HepG2 (cell line): ENCODE data around the gene MUC4. TPM values are rescaled to one million over a fixed set of nuclear protein-coding genes. Genes with fewer than 3 reads are reported as not detected.
"Not testable (repeated sequence)": the region's sequence is repeated elsewhere in the genome, so short reads cannot be mapped to it uniquely, and the experiment has no call there.

Experiments used
- ATAC-seq: fragments of 200-7000 bp; cut with Tn5 transposase; 3 replicates; pipeline ENCODE4 v1.9.1; 2020; ENCODE audit warnings: mild to moderate bottlenecking, moderate library complexity
- BruUV-seq: library from RNA; stranded (reverse); fragments of 400-500 nt; replicated peaks from 2 replicates; lab custom pipeline; 2021; lab: Mats Ljungman, UMichigan
- CTCF ChIA-PET: fragments of 300-600 bp; formaldehyde crosslinking; extraction: SDS; loops from one replicate; lab custom pipeline; 2021; ENCODE audit warnings: low total read pairs, inconsistent platforms, low intra/inter-chr PET ratio; lab: Yijun Ruan, JAX
- POLR2A ChIA-PET: fragments of 350-600 bp; sonication (Branson Sonifier 250); formaldehyde crosslinking; loops from one replicate; lab custom pipeline; 2020; ENCODE audit warnings: antibody characterized with exemption, inconsistent platforms; lab: Yijun Ruan, JAX
- DNase-seq: peaks from one replicate; pipeline ENCODE4 v3.0.0-alpha.2; 2015; ENCODE audit warnings: low spot score
- FAIRE-seq: peaks from 3 replicates; lab custom pipeline; 2011; peaks lifted over from hg19 to GRCh38; lab: Jason Lieb, UNC
- H2AFZ ChIP-seq: one replicate; pipeline ENCODE4 v1.6.1; 2011; ENCODE audit warnings: low read length, inconsistent platforms
- H3K27ac ChIP-seq: fragments of 300-600 bp; 3 replicates; pipeline ENCODE4 v1.8.0; 2011; ENCODE audit warnings: mixed run types, mild to moderate bottlenecking, mixed read lengths, low read length, inconsistent platforms; ENCODE audit not compliant: insufficient read depth; ENCODE audit errors: extremely low read length
- H3K27me3 ChIP-seq, 2 experiments: fragments of 200-600 bp in 1 of 2; 2 replicates in 1 of 2; 3 replicates in 1 of 2; pipeline versions ENCODE4 v1.6.0 to v1.8.0; 2011; ENCODE audit warnings: low read length in 2 of 2, mild to moderate bottlenecking in 2 of 2, moderate library complexity in 2 of 2, inconsistent platforms in 1 of 2; ENCODE audit not compliant: insufficient read depth in 2 of 2, control insufficient read depth in 1 of 2
- H3K36me3 ChIP-seq, 2 experiments: fragments of 200-600 bp in 1 of 2; replicated peaks in 1 of 2; 2 replicates in 1 of 2; 3 replicates in 1 of 2; pipeline versions ENCODE4 v1.5.1 to v1.8.0; 2011; ENCODE audit warnings: low read length in 2 of 2, inconsistent platforms in 1 of 2; ENCODE audit not compliant: insufficient read depth in 2 of 2, control insufficient read depth in 1 of 2
- H3K4me1 ChIP-seq: 2 replicates; pipeline ENCODE4 v1.5.1; 2012; ENCODE audit warnings: low read length, inconsistent platforms; ENCODE audit not compliant: insufficient read depth
- H3K4me2 ChIP-seq: 2 replicates; pipeline ENCODE4 v1.6.0; 2011; ENCODE audit warnings: low read depth, low read length, inconsistent platforms
- H3K4me3 ChIP-seq, 3 experiments: fragments of 200-600 bp in 1 of 3; sonication (generic), shearing (Covaris generic) in 1 of 3; replicated peaks in 1 of 3; 2 replicates each; pipeline ENCODE4 v1.5.1; 2011 to 2016; ENCODE audit warnings: low read length in 3 of 3, inconsistent platforms in 2 of 3, low read depth in 2 of 3, mild to moderate bottlenecking in 2 of 3, control low read depth in 1 of 3, mixed read lengths in 1 of 3; ENCODE audit not compliant: insufficient read depth in 1 of 3
- H3K79me2 ChIP-seq: one replicate; pipeline ENCODE4 v1.6.1; 2011; ENCODE audit warnings: low read length, inconsistent platforms; ENCODE audit not compliant: insufficient read depth
- H3K9ac ChIP-seq: 2 replicates; pipeline ENCODE4 v1.6.0; 2011; ENCODE audit warnings: mild to moderate bottlenecking, low read depth, low read length, inconsistent platforms; ENCODE audit not compliant: insufficient read depth
- H3K9me3 ChIP-seq: 2 replicates; pipeline ENCODE4 v1.5.1; 2012; ENCODE audit warnings: mild to moderate bottlenecking, low read length
- H4K20me1 ChIP-seq: 2 replicates; pipeline ENCODE4 v1.6.0; 2011; ENCODE audit warnings: inconsistent platforms, mild to moderate bottlenecking, low read length, moderate library complexity; ENCODE audit not compliant: insufficient read depth
- ADNP ChIP-seq: sonication (generic); formaldehyde crosslinking; IDR thresholded peaks from 2 replicates; pipeline ENCODE4 v1.4.0; 2020; ENCODE audit warnings: missing genetic modification reagents
- CENPBD1 ChIP-seq: sonication (generic); formaldehyde crosslinking; IDR thresholded peaks from 2 replicates; pipeline ENCODE4 v1.8.0; 2022; ENCODE audit warnings: missing genetic modification reagents, low read depth, mild to moderate bottlenecking, borderline replicate concordance
- DMAP1 ChIP-seq: IDR thresholded peaks from 2 replicates; pipeline ENCODE4 v1.6.1; 2016
- FOSL2 ChIP-seq: sonication (generic); formaldehyde crosslinking; IDR thresholded peaks from 2 replicates; pipeline ENCODE4 v1.4.0; 2020; ENCODE audit warnings: missing genetic modification reagents
- MAFG ChIP-seq: sonication (generic); formaldehyde crosslinking; IDR thresholded peaks from 2 replicates; pipeline ENCODE4 v1.5.1; 2020; ENCODE audit warnings: mild to moderate bottlenecking, missing genetic modification reagents
- MAFK ChIP-seq, 2 experiments: IDR thresholded peaks in 1 of 2; conservative IDR thresholded peaks in 1 of 2; 2 replicates each; pipeline ENCODE4 v1.6.1; 2011; ENCODE audit warnings: improper control_type of control experiment in 2 of 2, low read length in 2 of 2
- MEIS1 ChIP-seq: sonication (generic); formaldehyde crosslinking; IDR thresholded peaks from 2 replicates; pipeline ENCODE4 v1.9.0; 2021; ENCODE audit warnings: mild to moderate bottlenecking, missing genetic modification reagents, moderate library complexity, borderline replicate concordance
- MTA1 ChIP-seq: sonication (generic); formaldehyde crosslinking; IDR thresholded peaks from 2 replicates; pipeline ENCODE4 v1.4.0; 2020; ENCODE audit warnings: missing genetic modification reagents, mild to moderate bottlenecking, borderline replicate concordance
- NFE2L2 ChIP-seq: fragments of 150-350 bp; IDR thresholded peaks from 2 replicates; pipeline ENCODE4 v1.6.1; 2014; ENCODE audit warnings: low read length
- PRPF4 ChIP-seq: fragments of 200-400 bp; formaldehyde crosslinking; IDR thresholded peaks from 2 replicates; pipeline ENCODE4 v1.6.1; 2016; ENCODE audit warnings: low read length, low read depth; ENCODE audit not compliant: poor library complexity, severe bottlenecking
- RARA ChIP-seq: IDR thresholded peaks from 2 replicates; pipeline ENCODE4 v1.6.1; 2016; ENCODE audit warnings: missing genetic modification reagents, missing compliant biosample characterization
- ZNF780A ChIP-seq: sonication (generic); formaldehyde crosslinking; IDR thresholded peaks from 2 replicates; pipeline ENCODE4 v1.8.0; 2022; ENCODE audit warnings: mild to moderate bottlenecking, missing genetic modification reagents, moderate library complexity
- WGBS: methylation state at CpG from one replicate; pipeline ENCODE4 v1.1.6; 2017; ENCODE audit warnings: low lambda C conversion rate; 5-methylcytosine and 5-hydroxymethylcytosine counted together
- in situ Hi-C: cut with HindIII; loops from 2 replicates; pipeline ENCODE4 v1.10.0; 2017; ENCODE audit warnings: low pct_unique_long_range_greater_than_20kb; ENCODE audit not compliant: extremely low pct_ligation_motif_present
- intact Hi-C: fragments of 100-400 bp; cut with micrococcal nuclease; formaldehyde crosslinking; loops from one replicate; pipeline ENCODE4 v1.10.0; 2022; ENCODE audit not compliant: unreplicated experiment
- polyA plus RNA-seq, 8 experiments: library from polyadenylated mRNA; depleted of rRNA in 3 of 8; stranded (reverse) in 7 of 8; unstranded in 1 of 8; fragments of >200 nt; fragmentation: Illumina TruSeq in 4 of 8; extraction: Trizol in 4 of 8; gene quantifications; 2 replicates each; pipeline versions ENCODE4 v1.2.1 to v1.2.3, GENCODE V29; 2011 to 2016; ENCODE audit warnings: low read depth in 4 of 8, missing spikeins in 1 of 8, mixed read lengths in 1 of 8; ENCODE audit not compliant: insufficient read depth in 1 of 8
- total RNA-seq, 5 experiments: library from RNA; depleted of rRNA; stranded (reverse); fragments of >200 nt; fragmentation: Illumina TruSeq; extraction: Trizol; gene quantifications; 2 replicates each; pipeline ENCODE4 v1.2.3, GENCODE V29; 2016; ENCODE audit warnings: low read depth in 1 of 5
- TF ChIP-seq, protein P1 (sequence below): IDR thresholded peaks from 2 replicates; pipeline ENCODE4 v1.6.1; 2016; ENCODE audit warnings: missing genetic modification reagents, missing compliant biosample characterization

The MUC4 gene
- total and polyA plus RNA-seq, 2 of the 13 experiments (the other 11 are each of a cell fraction or from before 2014, with no cell fraction given), result not detected

DNA sequence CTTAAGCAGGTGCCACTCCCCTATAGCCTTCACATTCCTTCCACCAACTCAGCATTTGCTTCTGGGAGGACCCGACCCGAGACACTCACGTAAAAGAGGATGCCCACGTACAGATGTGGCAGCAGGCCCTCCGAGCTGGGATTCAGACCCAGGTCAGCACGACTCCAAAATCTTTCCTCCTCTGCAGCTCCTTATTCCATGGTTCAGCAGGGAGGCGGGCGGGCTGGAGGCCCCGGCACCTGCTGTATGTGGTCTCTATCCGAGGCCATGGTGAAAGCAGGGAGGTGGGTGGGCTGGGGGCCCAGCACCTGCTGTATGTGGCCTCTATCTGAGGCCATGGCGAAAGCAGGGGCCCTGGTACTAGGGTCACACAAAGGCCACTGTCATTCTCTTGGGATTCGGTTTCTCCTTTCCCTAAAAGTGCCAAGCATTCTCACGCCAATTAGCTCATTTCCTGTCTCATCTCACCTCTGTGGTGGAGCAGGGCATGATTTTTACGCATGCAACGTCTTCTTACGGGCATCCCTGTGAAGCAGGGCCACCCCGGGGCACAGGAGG, 5.9 kb upstream of the MUC4 start (continued):
- no peak for TF ChIP-seq MEIS1 (CRISPR knock-in tag)

DNA sequence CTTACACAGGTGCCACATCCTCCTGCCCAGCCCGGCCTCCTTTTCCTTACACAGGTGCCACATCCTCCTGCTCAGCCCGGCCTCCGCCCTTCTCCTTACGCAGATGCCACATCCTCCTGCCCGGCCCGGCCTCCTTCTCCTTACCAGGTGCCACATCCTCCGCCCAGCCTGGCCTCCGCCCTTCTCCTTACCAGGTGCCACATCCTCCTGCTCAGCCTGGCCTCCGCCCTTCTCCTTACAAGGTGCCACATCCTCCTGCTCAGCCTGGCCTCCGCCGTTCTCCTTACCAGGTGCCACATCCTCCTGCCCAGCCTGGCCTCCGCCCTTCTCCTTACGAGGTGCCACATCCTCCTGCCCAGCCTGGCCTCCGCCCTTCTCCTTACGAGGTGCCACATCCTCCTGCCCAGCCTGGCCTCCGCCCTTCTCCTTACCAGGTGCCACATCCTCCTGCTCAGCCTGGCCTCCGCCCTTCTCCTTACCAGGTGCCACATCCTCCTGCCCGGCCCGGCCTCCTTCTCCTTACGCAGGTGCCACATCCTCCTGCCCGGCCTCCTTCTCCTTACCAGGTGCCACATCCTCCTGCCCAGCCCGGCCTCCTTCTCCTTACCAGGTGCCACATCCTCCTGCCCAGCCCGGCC, 4.7 kb upstream of the MUC4 start:
- in situ Hi-C loops, H3K9me3 ChIP-seq, POLR2A ChIA-PET, H3K9ac ChIP-seq, H3K79me2 ChIP-seq, intact Hi-C loops, BruUV-seq, DNase-seq, H2AFZ ChIP-seq, H3K36me3 ChIP-seq, H3K4me2 ChIP-seq, H3K27ac ChIP-seq, CTCF ChIA-PET, FAIRE-seq, H4K20me1 ChIP-seq, ATAC-seq, H3K4me3 ChIP-seq, H3K4me1 ChIP-seq: not testable (repeated sequence)
- WGBS, result 47% methylated on average over 23 of the region's 23 CpGs
- H3K27me3 ChIP-seq, result peaks cover 16 to 63% of the 10 kb centered on the region in 2 experiments; a peak in 4 of 5 replicates

- WGBS, result 17% methylated on average over 6 of the region's 18 CpGs
- intact Hi-C loops, result no loop called here
- H3K4me2 ChIP-seq, result no peak overlapping the region
- TF ChIP-seq MTA1 (CRISPR knock-in tag) (no peak), NFE2L2 (0 out of 2 replicates have a peak, but pooled peaks have one; percentile 9), FOSL2 (peak; percentile 76), ADNP (CRISPR knock-in tag) (no peak), DMAP1 (no peak), MAFG (CRISPR knock-in tag) (0 out of 2 replicates have a peak, but pooled peaks have one; percentile 26), ZNF780A (no peak), RARA (CRISPR knock-in tag) (peak; percentile 28; the same call in 1 of the 2 replicates), PRPF4 (no peak), MAFK (conservative IDR thresholded peaks at IDR 0.05 in 1 of 2, IDR thresholded peaks at IDR 0.05 in 1 of 2; ENCODE audit: low read length in 2 of 2) (peak; percentile 30 to 38), CENPBD1 (CRISPR knock-in tag) (no peak)
- TF ChIP-seq, protein P1, sequence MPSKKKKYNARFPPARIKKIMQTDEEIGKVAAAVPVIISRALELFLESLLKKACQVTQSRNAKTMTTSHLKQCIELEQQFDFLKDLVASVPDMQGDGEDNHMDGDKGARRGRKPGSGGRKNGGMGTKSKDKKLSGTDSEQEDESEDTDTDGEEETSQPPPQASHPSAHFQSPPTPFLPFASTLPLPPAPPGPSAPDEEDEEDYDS (CRISPR knock-in tag), result no peak
Measured at GRCh38 chr3:195815169-195815771, 3.5 kb upstream of the MUC4 start.

More at GRCh38 chr3:195815169-195815771, 3.5 kb upstream of the MUC4 start:
- peak; percentile 12 for DNase-seq
- no peaks in the 10 kb centered on the region for H4K20me1 ChIP-seq
- no peaks in the 10 kb centered on the region for H3K9me3 ChIP-seq
- no peaks in the 10 kb centered on the region for H3K79me2 ChIP-seq
- FAIRE-seq, result no peak
- peaks cover 15 to 58% of the 10 kb centered on the region in 2 experiments; a peak in 4 of 5 replicates for H3K27me3 ChIP-seq
- H3K27ac ChIP-seq, result no peak overlapping the region
- no peaks in the 10 kb centered on the region for H3K4me1 ChIP-seq
- no TSS peak for BruUV-seq
- no peak overlapping the region for H2AFZ ChIP-seq
- peak; percentile 50 for ATAC-seq
- no peak overlapping the region for H3K4me3 ChIP-seq
- in situ Hi-C loops, result no loop called here
- POLR2A ChIA-PET, result no interaction called here
- CTCF ChIA-PET, result no interaction called here
- no peak overlapping the region for H3K9ac ChIP-seq
- H3K36me3 ChIP-seq, result no peaks in the 10 kb centered on the region
